ENCODE measurements around the gene QSOX2.

QSOX2 gene

GRCh38 chr9:136201174-136201573 is 44.4 kb downstream of the QSOX2 start:
- H3K9me2 ChIP-seq (replicated peaks; ENCODE audit: insufficient read depth, low read length): no peaks in the 10 kb centered on the region
- no peak overlapping the region for H3K27ac ChIP-seq (ENCODE audit: low read length)
- H3K4me3 ChIP-seq (ENCODE audit: low read length): no peak overlapping the region
- H3F3A ChIP-seq (ENCODE audit: insufficient read depth, low read length): no peaks in the 10 kb centered on the region
- H3K4me1 ChIP-seq (ENCODE audit: low read length): no peaks in the 10 kb centered on the region
- no peak overlapping the region for H2AFZ ChIP-seq (ENCODE audit: low read length)
- no peak overlapping the region for H3K4me2 ChIP-seq (ENCODE audit: low read depth, low read length)
- TF ChIP-seq CTCF (IDR thresholded peaks at IDR 0.05; ENCODE audit: low read length): no peak
- no peak for TF ChIP-seq EZH2phosphoT487 (IDR thresholded peaks at IDR 0.05; ENCODE audit: low read length)
- TF ChIP-seq EZH2 (optimal IDR thresholded peaks at IDR 0.05; ENCODE audit: low read depth, low read length): no peak
- no peaks in the 10 kb centered on the region for H3K36me3 ChIP-seq (replicated peaks; ENCODE audit: insufficient read depth, low read length)
- no peak overlapping the region for H3K9ac ChIP-seq (ENCODE audit: low read length)
- H4K20me1 ChIP-seq (ENCODE audit: insufficient read depth, low read length): no peaks in the 10 kb centered on the region; the same call in 1 of the 2 replicates
- H3K27me3 ChIP-seq (replicated peaks; ENCODE audit: insufficient read depth, low read length): peaks cover 75% of the 10 kb centered on the region
- DNase-seq: no peak
- H3K79me2 ChIP-seq (ENCODE audit: low read length): no peaks in the 10 kb centered on the region
- H3K9me3 ChIP-seq (replicated peaks; ENCODE audit: insufficient read depth, low read length): no peaks in the 10 kb centered on the region

DNA sequence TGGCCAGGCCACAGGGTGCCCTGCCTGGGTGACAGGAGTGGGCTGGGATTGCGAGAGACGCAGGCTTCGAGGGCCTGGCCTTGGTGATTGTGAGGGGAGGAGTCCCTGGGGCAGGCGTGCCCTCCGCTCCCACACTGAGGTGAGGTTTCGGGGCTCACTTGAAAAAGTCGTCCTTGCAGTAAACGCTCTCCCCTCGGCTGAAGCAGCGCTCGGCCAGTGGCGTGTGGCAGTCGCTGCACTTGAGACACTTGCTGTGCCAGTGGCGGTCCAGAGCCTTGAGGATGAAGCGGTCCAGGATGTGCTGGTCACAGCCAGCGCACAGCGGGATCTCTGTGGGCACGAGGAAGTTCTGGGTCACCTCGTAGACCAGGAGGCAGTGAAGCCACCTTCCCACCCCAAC is 45.2 kb downstream of the QSOX2 start:
- TF ChIP-seq CTCF (IDR thresholded peaks at IDR 0.05; ENCODE audit: low read length) (no peak), EZH2phosphoT487 (IDR thresholded peaks at IDR 0.05; ENCODE audit: low read length) (no peak), EZH2 (optimal IDR thresholded peaks at IDR 0.05; ENCODE audit: low read depth, low read length) (no peak)
- Histone ChIP-seq H3K4me1 (ENCODE audit: low read length) (no peaks in the 10 kb centered on the region), H3F3A (ENCODE audit: insufficient read depth, low read length) (no peaks in the 10 kb centered on the region), H3K9ac (ENCODE audit: low read length) (no peak overlapping the region), H3K36me3 (replicated peaks; ENCODE audit: insufficient read depth, low read length) (no peaks in the 10 kb centered on the region), H4K20me1 (ENCODE audit: insufficient read depth, low read length) (no peaks in the 10 kb centered on the region; the same call in 1 of the 2 replicates), H3K9me3 (replicated peaks; ENCODE audit: insufficient read depth, low read length) (no peaks in the 10 kb centered on the region), H3K9me2 (replicated peaks; ENCODE audit: insufficient read depth, low read length) (no peaks in the 10 kb centered on the region), H3K27me3 (replicated peaks; ENCODE audit: insufficient read depth, low read length) (peaks cover 80% of the 10 kb centered on the region), H2AFZ (ENCODE audit: low read length) (no peak overlapping the region), H3K4me3 (ENCODE audit: low read length) (no peak overlapping the region), H3K79me2 (ENCODE audit: low read length) (no peaks in the 10 kb centered on the region), H3K4me2 (ENCODE audit: low read depth, low read length) (no peak overlapping the region), H3K27ac (ENCODE audit: low read length) (no peak overlapping the region)
- DNase-seq: no peak

GRCh38 chr9:136199391-136200288 is 46.0 kb downstream of the QSOX2 start:
- H3K4me3 ChIP-seq (ENCODE audit: low read length): no peak overlapping the region
- no peak overlapping the region for H3K4me2 ChIP-seq (ENCODE audit: low read depth, low read length)
- peaks cover 87% of the 10 kb centered on the region for H3K27me3 ChIP-seq (replicated peaks; ENCODE audit: insufficient read depth, low read length)
- no peak overlapping the region for H3K9ac ChIP-seq (ENCODE audit: low read length)
- no peaks in the 10 kb centered on the region for H3F3A ChIP-seq (ENCODE audit: insufficient read depth, low read length)
- H2AFZ ChIP-seq (ENCODE audit: low read length): no peak overlapping the region
- H4K20me1 ChIP-seq (ENCODE audit: insufficient read depth, low read length): no peaks in the 10 kb centered on the region; the same call in 1 of the 2 replicates
- H3K36me3 ChIP-seq (replicated peaks; ENCODE audit: insufficient read depth, low read length): no peaks in the 10 kb centered on the region
- H3K9me2 ChIP-seq (replicated peaks; ENCODE audit: insufficient read depth, low read length): no peaks in the 10 kb centered on the region
- H3K4me1 ChIP-seq (ENCODE audit: low read length): no peaks in the 10 kb centered on the region
- H3K79me2 ChIP-seq (ENCODE audit: low read length): no peaks in the 10 kb centered on the region
- no peak for DNase-seq
- H3K9me3 ChIP-seq (replicated peaks; ENCODE audit: insufficient read depth, low read length): no peaks in the 10 kb centered on the region
- TF ChIP-seq EZH2phosphoT487 (IDR thresholded peaks at IDR 0.05; ENCODE audit: low read length): no peak
- no peak for TF ChIP-seq EZH2 (optimal IDR thresholded peaks at IDR 0.05; ENCODE audit: low read depth, low read length)
- no peak for TF ChIP-seq CTCF (IDR thresholded peaks at IDR 0.05; ENCODE audit: low read length)
- H3K27ac ChIP-seq (ENCODE audit: low read length): no peak overlapping the region
